Stimulated activated CD8-positive, alpha-beta memory T cell treated with anti-CD3 and anti-CD28 coated beads, Interleukin-4, amount 100 ng/mL, for 24 hours (primary cell): ENCODE data around the gene CACNA1D.
"Not testable (repeated sequence)": the region's sequence is repeated elsewhere in the genome, so short reads cannot be mapped to it uniquely, and the experiment has no call there.

ENCODE experiments used
- DNase-seq: peaks from one replicate; pipeline ENCODE4 v3.0.0-alpha.2; 2020; ENCODE audit warnings: low read depth

Gene CACNA1D

DNA sequence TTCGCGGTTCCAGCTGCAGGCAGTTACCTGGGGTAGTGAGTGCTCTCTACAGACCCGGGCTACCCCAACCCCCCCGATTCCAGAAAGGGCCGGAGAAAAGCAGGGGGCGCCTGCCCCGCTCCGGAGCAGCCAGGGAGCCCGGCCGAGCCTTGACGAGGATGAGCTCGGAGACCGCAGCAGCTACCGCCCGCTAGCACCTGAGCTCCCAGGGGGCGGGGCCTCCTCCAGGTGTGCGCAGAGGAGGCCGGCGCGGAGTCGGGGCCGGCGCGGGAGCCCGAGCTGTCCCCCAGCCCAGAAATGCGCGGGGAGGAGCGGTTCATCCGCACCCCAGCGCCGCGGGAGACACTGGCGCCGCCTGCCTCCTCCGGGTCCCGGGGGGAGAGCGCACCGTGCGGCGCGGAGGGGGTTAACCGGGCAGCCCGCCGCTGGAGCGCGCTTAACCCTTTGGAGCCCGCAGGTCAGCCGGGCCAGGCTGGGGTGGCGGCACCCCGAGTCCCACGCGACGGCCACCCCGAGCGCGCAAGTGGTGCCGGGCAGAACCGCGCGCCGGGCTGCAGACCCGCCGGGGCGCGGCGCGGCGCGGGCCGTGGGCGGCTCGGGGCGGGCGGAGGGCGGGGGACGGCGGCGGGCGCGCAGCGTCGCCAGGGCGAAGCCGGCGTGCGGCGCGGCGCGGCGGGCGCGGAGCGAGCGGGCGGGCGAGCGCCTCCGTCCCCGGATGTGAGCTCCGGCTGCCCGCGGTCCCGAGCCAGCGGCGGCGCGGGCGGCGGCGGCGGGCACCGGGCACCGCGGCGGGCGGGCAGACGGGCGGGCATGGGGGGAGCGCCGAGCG is at the start of gene CACNA1D:
TSS of gene CACNA1D (plus strand) at position 649 of the 829 bp plus-strand sequence. CDS start 556 bp downstream, outside the sequence.
- DNase-seq: no peak

DNA sequence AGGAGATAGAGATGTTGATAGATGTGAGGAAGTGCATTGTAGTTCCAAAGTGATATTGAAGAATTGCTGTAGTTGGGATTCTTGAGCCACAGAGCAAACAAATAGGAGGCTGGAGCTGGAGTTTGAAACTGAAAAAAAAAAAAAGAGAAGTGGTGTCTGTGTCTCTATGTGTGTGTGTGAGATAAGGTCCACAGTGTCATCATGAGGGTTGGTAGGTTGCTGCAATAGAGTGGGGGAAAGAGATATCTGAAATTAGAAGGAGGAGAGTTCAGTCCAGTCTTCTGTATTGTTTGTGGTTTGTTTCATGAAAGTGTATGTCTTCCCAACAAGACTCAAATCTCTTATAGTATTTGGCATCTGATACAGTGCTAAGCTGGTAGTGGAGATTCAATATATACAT is 37.3 kb upstream of the CACNA1D start:
- DNase-seq: no peak

DNA sequence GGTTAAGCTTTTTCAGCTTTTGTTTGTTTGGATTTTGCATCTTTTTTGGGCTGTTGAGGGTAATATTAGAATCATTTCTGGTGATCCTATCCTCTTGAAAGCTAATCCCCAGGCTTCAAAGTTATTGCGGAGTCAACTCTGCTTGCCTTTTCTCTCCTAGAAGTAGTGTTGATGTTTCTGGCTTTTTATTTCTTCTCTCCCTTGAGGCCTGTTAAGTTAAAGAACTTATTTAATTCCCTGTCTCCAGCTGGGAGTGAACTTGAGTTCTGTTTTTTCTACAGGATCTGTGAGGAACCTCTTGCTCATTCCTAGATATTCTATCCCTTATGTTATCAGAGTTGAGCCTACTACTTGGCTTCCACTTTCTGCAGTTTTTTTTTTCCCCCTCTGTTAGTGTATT is 34.1 kb upstream of the CACNA1D start:
- no peak for DNase-seq

DNA sequence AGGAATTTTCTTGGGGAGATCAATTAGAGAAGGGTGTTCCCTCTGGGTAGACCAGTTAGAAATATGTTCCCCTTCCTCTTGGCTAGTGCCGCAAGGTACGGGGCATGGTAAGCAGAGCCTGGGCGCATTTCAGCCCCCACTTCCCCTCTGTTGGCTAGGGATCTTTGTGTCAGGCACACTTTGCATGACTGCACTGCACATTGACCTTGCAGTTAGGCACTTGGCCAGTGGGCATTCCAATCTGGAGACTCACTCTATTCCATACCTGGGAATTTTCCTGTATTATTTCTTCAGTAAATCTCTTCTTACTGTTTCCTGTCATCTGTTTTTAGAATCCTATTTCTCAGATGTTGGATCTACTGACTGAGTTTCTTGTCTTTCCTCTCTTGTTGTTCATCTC is 30.0 kb upstream of the CACNA1D start:
- no peak for DNase-seq

DNA sequence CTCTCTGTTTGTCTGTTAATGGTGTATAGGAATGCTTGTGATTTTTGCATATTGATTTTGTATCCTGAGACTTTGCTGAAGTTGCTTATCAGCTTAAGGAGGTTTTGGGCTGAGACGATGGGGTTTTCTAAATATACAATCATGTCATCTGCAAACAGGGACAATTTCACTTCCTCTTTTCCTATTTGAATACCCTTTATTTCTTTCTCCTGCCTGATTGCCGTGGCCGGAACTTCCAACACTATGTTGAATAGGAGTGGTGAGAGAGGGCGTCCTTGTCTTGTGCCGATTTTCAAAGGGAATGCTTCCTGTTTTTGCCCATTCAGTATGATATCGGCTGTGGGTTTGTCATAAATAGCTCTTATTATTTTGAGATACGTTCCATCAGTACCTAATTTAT is 24.7 kb upstream of the CACNA1D start:
- DNase-seq: not testable (repeated sequence)

DNA sequence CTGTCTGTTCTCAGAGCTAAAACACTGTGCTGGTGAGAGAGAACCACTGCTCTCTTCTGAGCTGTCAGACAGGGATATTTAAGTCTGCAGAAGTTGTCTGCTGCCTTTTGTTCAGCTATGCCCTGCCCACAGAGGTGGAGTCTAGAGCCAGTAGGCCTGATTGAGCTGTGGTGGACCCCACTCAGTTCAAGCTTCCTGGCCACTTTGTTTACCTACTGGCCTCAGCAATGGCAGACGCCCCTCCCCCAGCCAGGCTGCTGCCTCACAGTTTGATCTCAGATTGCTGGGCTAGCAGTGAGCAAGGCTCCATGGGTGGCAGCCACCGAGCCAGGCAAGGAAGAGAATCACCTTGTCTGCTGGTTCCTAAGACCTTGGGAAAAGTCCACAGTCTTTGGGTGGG is 21.0 kb upstream of the CACNA1D start:
- DNase-seq: no peak

DNA sequence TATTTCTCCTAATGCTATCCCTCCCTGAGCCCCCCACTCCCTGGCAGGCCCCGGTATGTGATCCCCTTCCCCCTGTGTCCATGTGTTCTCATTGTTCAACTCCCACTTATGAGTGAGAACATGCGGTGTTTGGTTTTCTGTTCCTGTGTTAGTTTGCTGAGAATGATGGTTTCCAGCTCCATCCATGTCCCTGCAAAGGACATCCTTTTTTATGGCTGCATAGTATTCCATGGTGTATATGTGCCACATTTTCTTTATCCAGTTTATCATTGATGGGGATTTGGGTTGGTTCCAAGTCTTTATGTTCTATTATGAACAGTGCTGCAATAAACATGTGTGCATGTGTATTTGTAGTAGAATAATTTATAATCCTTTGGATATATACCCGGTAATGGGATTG is 18.0 kb upstream of the CACNA1D start:
- not testable (repeated sequence) for DNase-seq

DNA sequence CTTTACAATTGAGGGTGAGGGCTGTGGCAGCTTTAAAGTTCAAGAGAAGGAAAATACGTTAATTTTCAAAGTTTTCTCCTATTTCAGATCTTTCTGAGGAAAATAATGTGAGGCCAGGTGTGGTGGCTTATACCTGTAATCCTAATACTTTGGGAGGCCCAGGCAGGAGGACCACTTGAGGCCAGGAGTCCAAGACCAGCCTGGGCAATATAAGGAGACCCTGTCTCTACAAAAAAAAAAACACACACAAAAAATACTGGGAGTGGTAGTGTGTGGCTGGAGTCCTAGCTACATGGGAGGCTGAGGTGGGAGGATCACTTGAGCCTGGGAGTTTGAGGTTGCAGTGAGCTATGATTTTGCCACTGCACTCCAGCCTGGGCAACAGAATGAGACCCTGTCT is 16.7 kb upstream of the CACNA1D start:
- not testable (repeated sequence) for DNase-seq

DNA sequence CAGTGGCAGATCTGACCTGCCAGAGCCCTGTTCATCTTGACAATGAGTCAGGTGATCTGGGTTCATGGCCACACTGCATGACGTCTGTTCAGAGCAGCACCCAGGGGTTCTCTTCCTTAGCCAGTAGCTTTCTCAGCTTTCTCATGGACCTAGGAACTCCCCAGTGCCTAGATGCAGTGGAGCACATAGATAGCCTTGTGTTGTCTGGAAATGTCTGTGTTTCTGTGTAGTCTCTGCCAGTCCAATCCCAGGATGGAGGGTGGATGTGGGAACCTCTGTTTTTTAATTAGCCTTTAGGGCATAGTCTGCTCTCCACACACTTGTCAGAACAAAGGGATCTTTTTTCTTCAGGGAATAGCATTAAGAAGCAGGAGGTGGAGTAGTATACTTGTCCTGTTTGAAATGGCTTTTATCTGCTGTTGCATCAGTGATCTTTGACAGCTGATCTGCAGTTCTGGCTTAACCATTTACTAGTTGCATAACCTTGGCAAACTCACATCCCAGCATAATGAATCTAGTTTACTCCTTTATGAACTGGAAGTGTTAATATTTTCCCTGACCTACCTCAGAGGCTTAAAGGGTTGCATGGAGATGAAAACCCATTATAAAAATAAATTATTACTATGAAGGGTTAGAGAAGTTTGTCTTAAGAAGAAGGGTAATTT is 16.1 kb upstream of the CACNA1D start:
- DNase-seq: no peak

DNA sequence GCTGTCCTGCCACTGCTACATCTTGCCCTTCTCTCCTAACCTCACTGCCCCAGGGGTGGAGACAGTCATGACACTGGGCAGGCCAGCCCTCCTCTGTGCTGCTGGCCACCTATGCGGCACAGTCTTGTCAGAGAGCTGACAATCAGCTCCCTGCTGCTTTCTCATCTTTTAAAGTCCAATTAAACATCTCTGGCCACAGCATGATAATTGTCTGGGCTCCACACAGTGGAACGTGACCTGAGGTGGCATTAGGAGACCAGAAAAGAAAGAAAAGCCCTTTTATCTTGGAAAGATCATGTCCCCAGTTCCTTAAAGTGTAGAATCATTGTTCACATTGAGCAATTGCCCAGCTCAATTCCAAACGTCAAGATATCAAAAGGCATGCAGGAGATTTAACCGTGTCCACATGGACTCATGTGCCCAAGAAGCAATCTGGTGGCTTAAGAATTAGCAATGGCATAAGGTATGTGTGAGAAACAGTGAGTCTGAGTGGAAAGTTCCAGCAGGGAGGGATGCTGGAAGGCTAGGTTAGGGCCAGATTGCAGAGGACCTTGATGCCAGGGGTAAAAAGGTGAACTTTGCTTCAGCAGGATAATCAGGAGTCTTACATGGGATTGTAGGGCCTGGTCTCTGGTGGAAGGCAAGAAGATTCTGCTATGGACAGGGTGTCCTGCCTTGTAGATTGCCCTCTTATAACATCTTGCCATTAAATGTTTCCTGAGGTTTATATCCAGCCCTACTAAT is 15.3 kb upstream of the CACNA1D start:
- no peak for DNase-seq

DNA sequence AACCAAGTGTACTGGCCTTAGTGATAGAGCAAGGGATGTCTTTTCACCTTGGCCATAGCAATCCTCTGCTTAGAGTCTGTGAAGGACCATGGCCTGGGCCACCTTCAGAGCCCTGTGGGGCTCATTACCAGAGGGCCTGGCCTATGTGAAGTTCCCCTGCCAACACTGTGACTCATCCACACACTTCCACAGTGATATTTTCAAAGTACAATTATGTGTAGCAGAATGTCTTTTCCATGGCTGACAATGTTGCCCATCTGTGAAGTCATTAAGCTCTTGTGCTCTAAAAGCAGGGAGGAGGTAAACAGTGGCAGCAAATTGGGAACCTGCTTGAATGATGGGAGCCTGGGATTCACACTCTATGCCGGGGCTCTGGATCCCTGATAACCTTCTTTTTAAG is 12.2 kb upstream of the CACNA1D start:
- no peak for DNase-seq

DNA sequence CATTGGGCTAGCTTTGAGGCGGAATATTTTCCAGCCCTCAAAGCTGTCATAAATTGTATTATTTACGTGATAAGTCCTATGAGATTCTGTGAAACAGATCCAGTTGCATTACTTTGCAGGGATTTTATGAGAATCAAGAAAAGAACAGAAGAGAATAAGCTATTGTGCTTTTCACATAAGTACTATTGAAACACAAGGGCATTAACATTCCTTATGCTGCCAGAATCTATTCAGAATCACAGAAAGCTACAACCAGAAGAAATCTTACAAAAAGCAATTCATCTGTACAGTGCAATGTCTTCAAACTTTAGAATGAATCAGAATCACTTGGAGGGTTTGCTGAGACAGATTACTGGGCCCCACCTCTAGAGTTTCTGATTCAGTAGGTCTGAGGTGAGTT is 10.6 kb upstream of the CACNA1D start:
- DNase-seq: no peak

DNA sequence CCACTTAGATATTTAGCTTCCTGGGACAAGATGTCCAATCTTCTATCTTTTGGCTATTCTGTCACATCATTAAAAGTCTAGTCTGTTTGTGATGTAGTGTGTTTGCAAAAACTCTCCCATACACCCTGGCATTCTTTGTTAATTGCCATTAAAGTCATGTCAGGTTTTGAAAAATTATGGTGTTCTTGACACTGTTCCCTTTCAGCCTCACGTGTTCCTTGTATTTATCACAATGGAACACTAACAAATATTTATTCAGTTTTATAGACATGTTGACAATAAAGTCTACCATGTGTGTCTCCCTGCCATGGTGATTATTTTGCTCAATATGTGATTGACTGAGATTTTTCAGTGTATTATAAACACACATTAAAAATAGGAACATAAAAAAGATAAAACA is 9.4 kb upstream of the CACNA1D start:
- DNase-seq: no peak

DNA sequence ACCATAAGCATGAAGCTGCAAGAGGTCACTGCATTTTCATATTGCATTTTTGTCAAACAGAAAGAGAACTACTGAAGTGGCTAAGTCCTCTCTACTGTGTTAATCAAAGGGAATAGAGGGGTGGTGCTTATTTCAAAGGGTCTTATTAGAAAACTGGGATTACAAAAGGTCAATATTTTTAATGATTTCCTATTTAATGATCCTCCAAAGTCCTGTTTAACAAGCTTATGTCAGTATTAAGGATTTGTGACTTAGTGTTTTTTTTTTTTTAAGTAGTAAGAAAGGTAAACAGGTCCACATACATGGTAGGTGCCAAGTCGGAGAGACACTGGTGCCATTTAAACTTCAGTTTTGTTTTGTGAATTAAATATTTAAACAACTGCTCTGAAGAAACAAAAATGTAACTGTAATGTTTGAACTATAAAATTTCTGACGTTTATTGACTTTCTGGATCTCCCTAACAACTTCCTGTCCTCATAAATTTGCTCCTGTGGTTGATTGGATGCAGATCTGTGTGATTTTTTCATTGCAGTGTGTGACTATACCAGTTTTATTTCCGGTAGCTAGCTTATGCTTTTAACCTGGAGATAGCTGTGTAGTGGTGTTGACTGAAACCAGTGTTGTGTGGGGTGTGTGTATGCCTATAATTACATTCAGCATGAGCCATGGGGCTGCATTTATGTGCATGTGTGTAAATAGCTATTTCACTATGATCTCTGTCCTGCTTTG is 8.6 kb upstream of the CACNA1D start:
- no peak for DNase-seq

DNA sequence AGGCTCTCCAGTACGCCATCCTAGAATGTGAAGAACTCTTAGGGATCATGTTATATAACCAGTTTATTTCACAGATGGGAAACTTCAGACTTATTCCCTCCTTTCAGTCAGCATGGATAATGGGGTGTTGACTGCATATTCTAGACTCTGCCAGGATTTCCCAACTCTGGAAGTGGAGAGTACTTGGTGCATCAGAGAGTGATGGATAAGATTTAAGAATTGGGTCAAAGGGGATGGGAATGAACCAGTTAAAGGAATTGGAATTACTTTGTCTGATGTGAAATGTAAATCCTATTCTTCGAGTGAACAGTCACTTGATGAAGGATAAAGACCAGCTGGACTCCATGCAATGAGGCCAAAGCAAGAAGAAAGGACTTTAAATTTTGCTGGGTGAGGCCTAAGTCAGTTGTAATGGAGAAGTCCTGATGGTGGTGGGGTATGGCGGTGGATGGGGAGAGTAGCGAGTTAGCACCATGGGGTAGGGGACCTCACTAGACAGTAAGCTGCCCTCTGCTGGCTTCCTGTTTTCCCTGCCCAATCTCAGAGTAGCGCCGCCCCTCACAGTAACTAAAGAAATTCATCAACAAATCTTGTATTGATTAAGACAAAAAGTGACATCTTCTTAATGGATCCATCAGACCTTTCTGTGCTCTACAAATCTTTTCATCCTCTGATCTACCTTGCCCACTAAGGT is 7.3 kb upstream of the CACNA1D start:
- DNase-seq: no peak

DNA sequence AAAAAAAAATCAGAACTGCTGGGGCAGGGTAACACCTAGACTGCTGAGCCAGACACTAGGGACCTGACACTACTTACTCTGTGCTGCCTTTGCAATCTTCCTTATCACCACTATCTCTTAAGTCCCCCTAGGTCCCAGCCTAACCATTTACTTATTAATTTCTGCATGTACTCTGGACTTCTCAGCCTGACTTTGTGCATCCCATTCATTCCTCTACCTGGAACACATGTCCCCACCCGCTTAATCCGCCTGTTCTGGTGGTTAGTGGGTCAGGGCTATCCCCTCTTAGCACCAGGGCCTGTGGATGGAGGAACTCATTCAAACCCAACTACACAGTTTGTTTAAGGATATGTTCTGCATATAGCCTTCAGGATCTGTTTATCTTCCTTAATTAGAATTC is 5.0 kb upstream of the CACNA1D start:
- DNase-seq: no peak

DNA sequence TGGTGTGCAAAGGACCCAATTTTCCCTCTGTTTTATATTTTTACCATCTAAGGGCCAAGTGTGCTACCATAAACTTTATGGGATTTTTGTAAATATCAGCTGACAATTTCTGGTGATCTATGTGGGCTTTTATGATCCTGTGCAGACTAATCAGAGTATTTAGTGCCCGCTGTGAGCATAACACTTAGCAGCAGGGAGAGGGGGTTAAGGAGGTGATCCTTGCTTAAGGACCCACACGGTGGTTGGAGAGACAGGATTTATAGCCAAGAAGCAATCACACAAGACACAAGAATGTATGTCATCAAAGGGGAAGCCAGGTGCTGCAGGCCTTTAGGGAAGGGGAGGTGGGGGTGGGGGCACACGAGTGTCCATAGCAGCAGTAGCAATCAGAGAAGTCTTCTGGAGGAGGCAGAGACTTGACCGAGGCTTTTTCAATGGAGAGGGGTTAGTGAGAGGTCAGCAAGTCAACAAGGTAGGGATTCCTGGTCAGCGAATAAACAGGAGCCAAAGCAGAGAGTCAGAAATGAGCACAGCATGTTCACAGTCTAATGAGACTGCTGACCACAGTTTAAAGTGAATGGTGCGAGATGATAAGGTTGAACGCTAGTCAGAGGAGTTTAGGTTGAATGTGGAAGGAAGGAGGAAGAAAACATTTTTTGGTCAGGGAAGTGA is 4.5 kb upstream of the CACNA1D start:
- DNase-seq: no peak

DNA sequence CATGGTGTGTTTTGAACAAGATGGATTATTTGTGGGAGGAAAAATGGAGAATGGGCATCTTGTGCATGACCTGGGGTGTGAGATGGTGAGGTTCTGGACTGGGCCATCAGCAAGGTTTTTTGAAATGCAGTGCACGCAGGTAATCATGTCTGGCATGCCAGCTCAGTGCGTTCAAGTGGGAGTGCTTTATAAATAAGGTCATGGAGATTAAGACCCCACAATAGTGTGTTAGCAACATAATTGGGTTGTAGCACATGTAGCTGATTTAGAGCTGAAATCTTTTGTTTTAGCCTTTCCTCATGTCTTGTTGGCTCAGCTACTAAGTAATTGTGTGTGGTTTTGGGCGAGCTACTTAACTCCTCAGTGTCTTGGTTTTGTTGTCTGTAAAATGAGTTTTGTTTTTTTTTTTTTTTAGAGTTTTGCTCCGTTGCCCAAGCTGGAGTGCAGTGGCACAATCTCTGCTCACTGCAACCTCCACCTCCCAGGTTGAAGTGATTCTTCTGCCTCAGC is 3.9 kb upstream of the CACNA1D start:
- no peak for DNase-seq

DNA sequence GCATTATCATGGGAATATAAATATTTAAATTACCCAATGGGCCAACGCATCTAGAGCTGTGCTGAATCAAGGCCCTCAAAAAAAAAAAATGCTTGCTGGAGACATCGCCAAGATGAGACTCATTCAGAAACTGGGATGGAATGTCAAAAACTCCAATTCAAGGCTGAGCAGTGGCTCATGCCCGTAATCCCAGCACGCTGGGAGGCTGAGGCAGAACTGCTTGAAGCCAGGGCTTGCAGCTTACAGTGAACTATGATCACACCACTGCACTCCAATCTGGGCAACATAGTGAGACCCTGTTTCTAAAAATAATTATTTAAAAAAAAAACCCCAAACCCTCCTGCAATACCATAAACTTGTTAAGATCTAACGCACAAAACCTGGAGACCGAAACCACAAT is 3.1 kb upstream of the CACNA1D start:
- DNase-seq: no peak

DNA sequence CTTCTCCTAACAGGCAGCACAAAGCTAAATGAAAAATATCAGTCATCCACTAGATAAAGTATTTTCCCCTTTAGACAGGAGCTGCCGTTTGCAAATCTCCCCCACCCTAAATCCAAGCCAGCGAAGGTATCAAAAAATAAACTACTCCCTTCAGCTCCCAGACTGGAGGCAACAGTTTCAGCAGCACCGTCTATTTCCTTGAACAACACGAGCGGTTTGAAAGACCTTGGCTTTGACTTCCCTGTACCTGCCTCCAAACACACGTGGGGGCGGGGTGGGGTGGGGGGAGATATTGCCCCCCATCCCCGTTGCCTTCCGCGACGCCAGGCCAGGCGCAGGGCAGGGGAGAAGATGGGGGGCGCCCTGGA is 832 bp upstream of the CACNA1D start:
- no peak for DNase-seq

DNA sequence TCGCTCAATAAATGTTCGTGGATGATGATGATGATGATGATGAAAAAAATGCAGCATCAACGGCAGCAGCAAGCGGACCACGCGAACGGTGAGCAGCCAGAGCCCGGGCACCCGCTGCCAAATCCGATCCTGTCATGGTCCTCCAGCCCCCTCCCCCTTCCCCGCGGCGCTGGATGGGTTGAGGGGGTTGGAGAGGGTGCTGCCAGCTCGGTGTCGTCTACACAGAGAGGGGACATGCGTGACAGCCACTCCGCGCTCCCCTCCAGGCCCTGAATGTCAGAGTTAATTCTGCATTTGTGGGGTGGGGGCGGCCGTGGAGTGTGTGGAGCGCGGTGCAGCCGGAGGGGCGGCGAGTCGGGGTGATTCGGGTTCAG is 722 bp downstream of the CACNA1D start:
- no peak for DNase-seq
